OCI-LY7 (cell line): Measurements from ENCODE around the gene ANO10.

Experiments
- EZH2phosphoT487 ChIP-seq: fragments of 200-600 bp; sonication (generic); IDR thresholded peaks from 2 replicates; pipeline ENCODE4 v1.6.1; 2018; ENCODE audit warnings: low read depth, borderline replicate concordance, mild to moderate bottlenecking, mixed run types, antibody characterized with exemption, low read length, moderate library complexity, mixed read lengths
- TF ChIP-seq, protein P1 (sequence below): fragments of 200-600 bp; sonication (generic); conservative IDR thresholded peaks from 2 replicates; pipeline ENCODE4 v1.5.1; 2014; ENCODE audit warnings: mild to moderate bottlenecking, antibody characterized with exemption, low read length, moderate library complexity, mixed read lengths

DNA sequence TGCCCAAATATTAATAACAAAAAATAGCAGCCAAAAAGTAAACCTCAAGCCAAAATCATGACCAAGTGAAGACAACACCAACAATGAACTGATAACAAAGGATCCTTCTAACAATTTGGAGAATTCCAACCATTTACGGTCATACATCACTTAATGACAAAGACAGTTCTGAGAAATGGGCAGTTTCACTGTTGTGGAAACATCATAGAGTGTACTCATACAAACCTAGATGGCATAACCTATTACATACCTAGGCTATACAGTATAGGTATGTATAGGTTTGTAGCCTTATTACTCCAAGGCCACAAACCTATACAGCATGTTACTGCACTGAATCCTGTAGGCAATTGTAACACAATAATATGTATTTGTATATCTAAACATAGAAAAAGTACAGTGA, 12.4 kb downstream of the ANO10 start:
- TF ChIP-seq, protein P1, sequence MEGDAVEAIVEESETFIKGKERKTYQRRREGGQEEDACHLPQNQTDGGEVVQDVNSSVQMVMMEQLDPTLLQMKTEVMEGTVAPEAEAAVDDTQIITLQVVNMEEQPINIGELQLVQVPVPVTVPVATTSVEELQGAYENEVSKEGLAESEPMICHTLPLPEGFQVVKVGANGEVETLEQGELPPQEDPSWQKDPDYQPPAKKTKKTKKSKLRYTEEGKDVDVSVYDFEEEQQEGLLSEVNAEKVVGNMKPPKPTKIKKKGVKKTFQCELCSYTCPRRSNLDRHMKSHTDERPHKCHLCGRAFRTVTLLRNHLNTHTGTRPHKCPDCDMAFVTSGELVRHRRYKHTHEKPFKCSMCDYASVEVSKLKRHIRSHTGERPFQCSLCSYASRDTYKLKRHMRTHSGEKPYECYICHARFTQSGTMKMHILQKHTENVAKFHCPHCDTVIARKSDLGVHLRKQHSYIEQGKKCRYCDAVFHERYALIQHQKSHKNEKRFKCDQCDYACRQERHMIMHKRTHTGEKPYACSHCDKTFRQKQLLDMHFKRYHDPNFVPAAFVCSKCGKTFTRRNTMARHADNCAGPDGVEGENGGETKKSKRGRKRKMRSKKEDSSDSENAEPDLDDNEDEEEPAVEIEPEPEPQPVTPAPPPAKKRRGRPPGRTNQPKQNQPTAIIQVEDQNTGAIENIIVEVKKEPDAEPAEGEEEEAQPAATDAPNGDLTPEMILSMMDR = no peak
- no peak for TF ChIP-seq EZH2phosphoT487
